AG04449 (cell line): Measurements from ENCODE around the gene ZNF546.
A peak's percentile ranks its signal among the peaks of the same experiment; 100 is the strongest.

ENCODE experiments used
- CTCF ChIA-PET: fragments of 350-600 bp; formaldehyde crosslinking; extraction: SDS; loops from one replicate; lab custom pipeline; 2021; ENCODE audit warnings: antibody characterized with exemption; lab: Yijun Ruan, JAX
- POLR2A ChIA-PET: fragments of 400-600, 350-600 bp; formaldehyde crosslinking; extraction: SDS; loops from one replicate; lab custom pipeline; 2020; ENCODE audit warnings: antibody characterized with exemption, inconsistent platforms; lab: Yijun Ruan, JAX
- DNase-seq: peaks from one replicate; pipeline ENCODE4 v3.0.0-alpha.2; 2010; ENCODE audit warnings: low read depth, low spot score
- H3K4me3 ChIP-seq: 2 replicates; pipeline ENCODE4 v1.5.1; 2011; ENCODE audit warnings: low read depth, mild to moderate bottlenecking, control low read depth, low read length
- TF ChIP-seq, protein P1 (sequence below): IDR thresholded peaks from one replicate; pipeline ENCODE4 v1.5.1; 2011; ENCODE audit warnings: mild to moderate bottlenecking, moderate library complexity, low read length, control low read depth, inconsistent platforms; ENCODE audit not compliant: insufficient read depth; ENCODE audit errors: missing control alignments

ZNF546 gene

DNA sequence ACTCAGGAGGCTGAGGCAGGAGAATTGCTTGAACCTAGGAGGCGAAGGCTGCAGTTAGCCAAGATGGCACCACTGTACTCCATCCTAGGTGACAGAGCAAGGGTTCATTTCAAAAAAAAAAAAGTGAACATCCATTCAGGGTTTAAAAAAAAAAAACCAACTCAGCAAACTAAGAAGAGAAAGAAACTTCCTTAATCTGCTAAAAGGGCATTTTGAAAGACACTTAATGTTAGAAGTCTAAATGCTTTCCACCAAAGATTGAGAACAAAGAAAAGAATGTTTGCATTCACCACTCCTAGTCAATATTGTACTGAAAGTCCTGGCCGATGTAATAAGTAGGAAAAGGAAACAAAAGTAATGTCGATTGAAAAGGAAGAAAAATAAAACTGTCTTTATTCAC is 33.0 kb upstream of the ZNF546 start:
- DNase-seq: no peak
- no peak overlapping the region for H3K4me3 ChIP-seq
- POLR2A ChIA-PET: no interaction called here
- TF ChIP-seq, protein P1, sequence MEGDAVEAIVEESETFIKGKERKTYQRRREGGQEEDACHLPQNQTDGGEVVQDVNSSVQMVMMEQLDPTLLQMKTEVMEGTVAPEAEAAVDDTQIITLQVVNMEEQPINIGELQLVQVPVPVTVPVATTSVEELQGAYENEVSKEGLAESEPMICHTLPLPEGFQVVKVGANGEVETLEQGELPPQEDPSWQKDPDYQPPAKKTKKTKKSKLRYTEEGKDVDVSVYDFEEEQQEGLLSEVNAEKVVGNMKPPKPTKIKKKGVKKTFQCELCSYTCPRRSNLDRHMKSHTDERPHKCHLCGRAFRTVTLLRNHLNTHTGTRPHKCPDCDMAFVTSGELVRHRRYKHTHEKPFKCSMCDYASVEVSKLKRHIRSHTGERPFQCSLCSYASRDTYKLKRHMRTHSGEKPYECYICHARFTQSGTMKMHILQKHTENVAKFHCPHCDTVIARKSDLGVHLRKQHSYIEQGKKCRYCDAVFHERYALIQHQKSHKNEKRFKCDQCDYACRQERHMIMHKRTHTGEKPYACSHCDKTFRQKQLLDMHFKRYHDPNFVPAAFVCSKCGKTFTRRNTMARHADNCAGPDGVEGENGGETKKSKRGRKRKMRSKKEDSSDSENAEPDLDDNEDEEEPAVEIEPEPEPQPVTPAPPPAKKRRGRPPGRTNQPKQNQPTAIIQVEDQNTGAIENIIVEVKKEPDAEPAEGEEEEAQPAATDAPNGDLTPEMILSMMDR: no peak
- CTCF ChIA-PET: no interaction called here

DNA sequence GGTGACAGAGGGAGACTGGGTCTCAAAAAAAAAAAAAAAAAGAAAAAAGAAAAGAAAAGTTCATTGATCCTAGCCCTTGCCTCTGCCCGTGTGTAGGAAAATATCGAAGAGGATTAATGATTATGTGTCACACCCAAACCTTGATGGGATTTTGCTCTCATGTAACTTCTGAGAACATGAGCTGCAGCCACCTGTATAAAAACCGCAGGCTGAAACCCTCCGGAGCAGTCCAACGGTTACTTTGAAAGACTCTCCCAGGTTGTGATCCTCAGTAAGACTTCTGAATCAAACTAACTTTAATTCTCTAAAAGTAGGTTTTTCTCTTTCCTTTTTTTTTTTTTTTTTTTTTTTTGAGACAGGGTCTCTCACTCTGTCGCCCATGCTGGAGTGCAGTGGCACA is 30.2 kb upstream of the ZNF546 start:
- ChIA-PET CTCF (no interaction called here), POLR2A (no interaction called here)

DNA sequence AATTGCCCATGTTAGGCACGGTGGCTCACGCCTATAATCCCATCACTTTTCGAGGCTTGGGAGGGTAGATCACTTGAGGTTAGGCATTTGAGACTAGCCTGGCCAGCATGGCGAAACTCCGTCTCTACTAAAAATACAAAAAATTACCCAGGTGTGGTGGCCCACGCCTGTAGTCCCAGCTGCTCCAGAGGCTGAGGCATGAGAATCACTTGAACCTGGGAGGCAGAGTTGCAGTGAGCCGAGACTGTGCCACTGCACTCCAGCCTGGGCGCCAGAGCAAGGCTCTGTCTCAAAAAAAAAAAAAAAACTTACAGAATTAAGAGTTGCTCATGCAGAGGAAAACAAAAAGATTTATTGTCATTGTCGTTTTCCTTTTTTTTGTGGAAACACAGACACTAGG is 29.3 kb upstream of the ZNF546 start:
- ChIA-PET CTCF (interaction anchor here (3.7 kb wide), 1 partner anchor 176 kb away, joined by 53 read pairs; no protein-coding TSS in a partner anchor), POLR2A (no interaction called here)
- TF ChIP-seq, protein P1: no peak
- no peak for DNase-seq
- no peak overlapping the region for H3K4me3 ChIP-seq

More for the DNA sequence above, 30.2 kb upstream of the ZNF546 start:
- no peak overlapping the region for H3K4me3 ChIP-seq
- TF ChIP-seq, protein P1: no peak
- DNase-seq: no peak

DNA sequence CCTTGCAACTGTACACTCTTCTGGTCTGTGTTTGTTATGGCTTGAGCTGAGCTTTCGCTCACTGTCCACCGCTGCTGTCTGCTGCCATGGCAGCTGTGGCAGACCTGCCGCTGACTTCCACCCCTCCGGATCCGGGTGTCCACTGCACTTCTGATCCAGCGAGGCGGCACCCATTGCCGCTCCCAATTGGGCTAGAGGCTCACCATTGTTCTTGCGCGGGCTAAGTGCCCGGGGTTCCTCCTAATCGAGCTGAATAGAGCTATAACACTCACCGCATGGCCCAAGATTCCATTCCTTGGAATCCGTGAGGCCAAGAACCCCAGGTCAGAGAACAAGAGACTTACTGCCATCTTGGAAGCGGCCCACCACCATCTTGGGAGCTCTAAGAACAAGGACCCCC is 28.1 kb upstream of the ZNF546 start:
- POLR2A ChIA-PET: no interaction called here
- CTCF ChIA-PET: interaction anchor here (0.6 to 3.8 kb wide), 3 partner anchors 113 to 177 kb away, joined by 3 to 53 read pairs (median 41); partner anchors contain the start of gene FBL
- TF ChIP-seq, protein P1: no peak
- DNase-seq: no peak
- H3K4me3 ChIP-seq: no peak overlapping the region

DNA sequence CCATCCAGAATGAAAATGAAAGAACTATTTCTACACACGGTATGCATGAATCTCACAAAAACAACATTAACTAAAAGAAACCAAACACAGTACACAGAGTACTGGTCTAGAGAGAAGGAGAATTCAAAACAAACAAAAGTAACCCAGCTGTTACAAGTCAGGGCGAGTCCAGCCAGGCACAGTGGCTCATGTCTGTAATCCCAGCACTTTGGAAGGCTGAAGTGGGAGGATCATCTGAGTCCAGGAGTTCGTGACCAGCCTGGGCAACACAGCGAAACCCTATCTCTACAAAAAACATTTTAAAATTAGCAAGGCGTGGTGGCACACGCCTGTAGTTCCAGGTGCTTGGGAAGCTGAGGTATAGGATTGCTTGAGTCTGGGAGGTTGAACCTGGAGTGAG is 27.6 kb upstream of the ZNF546 start:
- POLR2A ChIA-PET: no interaction called here
- H3K4me3 ChIP-seq: no peak overlapping the region
- TF ChIP-seq, protein P1: no peak
- CTCF ChIA-PET: interaction anchor here (0.6 to 3.8 kb wide), 5 partner anchors 9 to 178 kb away, joined by 3 to 53 read pairs (median 17); partner anchors contain the start of gene FBL
- DNase-seq: no peak

DNA sequence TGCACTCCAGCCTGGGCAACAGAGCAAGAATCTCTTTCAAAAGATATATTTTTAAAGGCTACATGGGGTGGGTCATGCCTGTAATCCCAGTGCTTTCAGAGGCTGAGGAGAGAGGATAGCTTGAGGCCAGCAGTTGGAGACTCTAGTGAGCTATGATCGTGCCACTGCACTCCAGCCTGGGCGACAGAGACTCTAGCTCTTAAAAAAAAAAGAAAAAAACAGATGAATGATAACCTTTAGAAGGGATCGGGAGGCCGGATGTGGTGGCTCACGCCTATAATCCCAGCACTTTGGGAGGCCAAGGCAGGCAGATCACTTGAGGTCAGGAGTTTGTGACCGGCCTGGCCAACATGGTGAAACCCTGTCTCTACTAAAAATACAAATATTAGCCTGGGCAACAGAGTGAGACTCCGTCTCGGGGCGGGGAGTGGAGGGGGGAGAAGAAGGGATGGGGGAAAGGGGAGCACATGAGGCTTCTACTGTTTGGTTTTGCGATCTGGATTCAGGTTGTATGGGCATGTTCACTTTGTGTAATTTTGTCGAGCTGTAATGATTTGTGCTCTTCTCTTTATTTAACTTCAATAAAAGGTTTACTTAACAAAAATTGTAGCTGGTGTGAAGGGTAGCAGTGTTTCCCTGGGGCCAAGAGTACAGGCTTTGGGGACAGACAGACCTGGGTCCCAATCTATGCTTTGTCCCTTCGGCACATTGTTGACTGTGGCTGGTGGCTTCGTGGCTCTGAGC is 27.0 kb upstream of the ZNF546 start:
- TF ChIP-seq, protein P1: no peak
- no peak for DNase-seq
- peak overlapping the region; percentile 84 for H3K4me3 ChIP-seq
- CTCF ChIA-PET: interaction anchor here (0.6 to 3.8 kb wide), 17 partner anchors 8 to 418 kb away, joined by 3 to 53 read pairs (median 4); partner anchors contain the start of genes DYRK1B and FBL
- POLR2A ChIA-PET: interaction anchor here (0.6 to 1.9 kb wide), 9 partner anchors 10 to 529 kb away, joined by 3 to 9 read pairs (median 4); partner anchors contain the start of genes FBL, ZNF546 and ZNF780B
